Muscle layer of duodenum (tissue), 2 donors: ENCODE data around the gene EVI2B.
"Not testable (repeated sequence)": the region's sequence is repeated elsewhere in the genome, so short reads cannot be mapped to it uniquely, and the experiment has no call there.

ENCODE experiments used
- H3K27ac ChIP-seq: one replicate; pipeline ENCODE4 v1.7.0; 2013; ENCODE audit warnings: mild to moderate bottlenecking, low read length
- H3K27me3 ChIP-seq: one replicate; pipeline ENCODE4 v1.7.0; 2013; ENCODE audit warnings: low read depth, mild to moderate bottlenecking, control low read depth, low read length
- H3K36me3 ChIP-seq, 2 donors: one replicate each; pipeline ENCODE4 v1.7.0; 2013; ENCODE audit warnings: low read length in 2 of 2, control low read depth in 1 of 2, mild to moderate bottlenecking in 1 of 2; ENCODE audit not compliant: insufficient read depth in 2 of 2, control insufficient read depth in 1 of 2
- H3K4me1 ChIP-seq, 2 donors: one replicate each; pipeline ENCODE4 v1.7.0; 2013; ENCODE audit warnings: low read length in 2 of 2, mild to moderate bottlenecking in 2 of 2, control low read depth in 1 of 2, moderate library complexity in 1 of 2; ENCODE audit not compliant: insufficient read depth in 2 of 2, control insufficient read depth in 1 of 2
- H3K4me3 ChIP-seq, 2 donors: one replicate each; pipeline ENCODE4 v1.7.0; 2013; ENCODE audit warnings: low read length in 2 of 2, low read depth in 1 of 2, mild to moderate bottlenecking in 1 of 2
- H3K9me3 ChIP-seq, 2 donors: one replicate each; pipeline ENCODE4 v1.7.0; 2013; ENCODE audit warnings: low read length in 2 of 2, control low read depth in 1 of 2, mild to moderate bottlenecking in 1 of 2; ENCODE audit not compliant: control insufficient read depth in 1 of 2
- donor health status: healthy.

Gene EVI2B

DNA sequence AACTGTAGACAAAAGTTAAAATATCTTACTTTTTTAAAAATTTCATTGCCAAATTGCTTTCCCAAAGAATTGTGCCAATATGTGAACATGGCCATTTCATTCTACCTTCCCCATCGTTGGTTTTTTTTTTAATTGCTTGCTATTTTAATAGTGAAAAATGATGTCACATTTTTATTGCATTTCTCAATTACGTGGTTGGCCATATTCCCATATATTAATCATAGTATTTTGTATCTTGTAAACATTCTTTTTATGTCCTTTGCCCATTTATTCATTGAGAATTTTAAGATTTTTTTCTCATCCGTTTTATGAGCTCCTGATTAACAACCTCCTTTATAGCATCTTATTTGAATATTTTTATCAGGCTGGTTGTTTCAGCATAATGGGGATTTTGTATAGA, 24.1 kb downstream of the EVI2B start:
- Histone ChIP-seq H3K4me3 (no peak overlapping the region), H3K27me3 (no peaks in the 10 kb centered on the region), H3K36me3 (peaks cover 6% of the 10 kb centered on the region in 2 donors), H3K4me1 (no peaks in the 10 kb centered on the region), H3K27ac (no peak overlapping the region), H3K9me3 (no peaks in the 10 kb centered on the region)

DNA sequence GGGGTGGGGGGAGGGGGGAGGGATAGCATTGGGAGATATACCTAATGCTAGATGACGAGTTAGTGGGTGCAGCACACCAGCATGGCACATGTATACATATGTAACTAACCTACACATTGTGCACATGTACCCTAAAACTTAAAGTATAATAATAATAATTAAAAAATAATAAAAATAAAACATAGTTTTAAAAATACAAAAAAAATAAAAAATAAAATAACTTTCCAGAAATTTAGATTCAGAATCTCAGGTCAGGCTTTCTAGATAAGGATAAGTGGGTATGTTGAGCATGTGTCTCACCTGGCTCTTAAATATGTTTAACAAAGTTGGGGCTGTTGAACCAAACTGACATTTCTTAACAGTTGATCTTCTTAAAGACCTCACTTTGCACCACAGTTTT, 25.9 kb downstream of the EVI2B start:
- not testable (repeated sequence) for H3K9me3 ChIP-seq, H3K4me1 ChIP-seq, H3K27ac ChIP-seq, H3K4me3 ChIP-seq, H3K27me3 ChIP-seq, H3K36me3 ChIP-seq

DNA sequence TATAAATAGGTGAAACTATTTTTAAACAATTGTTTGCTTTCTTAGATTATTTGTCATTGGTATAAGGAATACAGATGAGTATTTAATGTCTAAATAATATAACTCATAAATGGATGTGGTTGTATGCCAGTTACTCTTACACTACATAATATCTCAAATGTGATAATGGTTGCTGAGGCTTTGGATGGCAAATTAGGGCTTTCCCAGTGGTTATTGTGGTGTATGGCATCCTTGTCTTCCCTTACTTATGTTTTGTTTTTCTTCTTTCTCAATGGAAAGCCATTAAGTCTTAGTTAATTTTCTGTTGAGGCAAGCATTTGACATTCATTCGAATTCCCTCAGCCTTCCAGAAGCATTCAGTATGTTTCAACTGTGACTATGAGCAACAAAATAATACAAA, 27.3 kb downstream of the EVI2B start:
- H3K9me3 ChIP-seq, result no peaks in the 10 kb centered on the region
- H3K27ac ChIP-seq, result no peak overlapping the region
- no peaks in the 10 kb centered on the region for H3K27me3 ChIP-seq
- H3K4me3 ChIP-seq, result no peak overlapping the region
- no peaks in the 10 kb centered on the region for H3K4me1 ChIP-seq
- peaks cover under 1 to 6% of the 10 kb centered on the region in 2 donors for H3K36me3 ChIP-seq

DNA sequence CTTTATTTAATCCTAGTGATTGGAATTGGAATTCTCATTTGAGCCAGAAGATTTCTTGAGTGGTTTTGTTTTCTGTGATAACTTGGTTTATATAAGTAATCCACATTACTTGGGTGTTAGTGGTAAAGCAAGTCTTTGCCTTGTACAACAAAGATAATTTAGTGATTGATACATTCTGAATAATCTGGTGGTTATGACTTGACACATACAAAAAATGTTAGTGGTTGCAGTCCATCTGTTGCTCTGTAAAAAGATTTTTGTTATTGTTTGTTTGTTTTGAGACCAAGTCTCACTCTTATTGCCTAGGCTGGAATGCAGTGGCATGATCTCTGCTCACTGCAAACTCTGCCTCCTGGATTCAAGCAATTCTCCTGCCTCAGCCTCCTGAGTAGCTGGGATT, 30.0 kb downstream of the EVI2B start:
- Histone ChIP-seq H3K4me1 (no peaks in the 10 kb centered on the region), H3K27ac (no peak overlapping the region), H3K9me3 (no peaks in the 10 kb centered on the region), H3K4me3 (no peak overlapping the region), H3K36me3 (peaks cover 0 to 6% of the 10 kb centered on the region in 2 donors), H3K27me3 (no peaks in the 10 kb centered on the region)

DNA sequence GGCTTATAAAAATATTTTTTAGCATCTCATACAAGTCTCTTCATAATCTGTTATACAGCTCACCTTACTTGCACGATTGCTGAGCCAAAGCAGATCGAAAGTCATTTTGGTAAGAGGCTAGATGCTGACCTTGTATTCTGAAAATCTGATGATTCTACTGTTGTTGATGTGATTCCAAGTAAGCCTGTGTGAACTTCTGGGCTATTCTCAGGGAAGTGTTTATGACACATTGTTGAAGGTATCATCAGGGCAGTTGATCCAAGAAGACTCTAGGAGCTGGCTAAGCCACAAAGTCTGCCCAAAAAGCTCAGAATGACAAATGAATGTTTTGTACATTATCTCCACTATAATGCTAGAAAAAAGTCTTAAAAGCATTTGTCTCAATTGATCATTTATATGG, 32.8 kb downstream of the EVI2B start:
- no peaks in the 10 kb centered on the region for H3K9me3 ChIP-seq
- no peak overlapping the region for H3K27ac ChIP-seq
- no peaks in the 10 kb centered on the region for H3K4me1 ChIP-seq
- H3K27me3 ChIP-seq, result no peaks in the 10 kb centered on the region
- H3K36me3 ChIP-seq, result peaks cover 0 to 3% of the 10 kb centered on the region in 2 donors
- H3K4me3 ChIP-seq, result no peak overlapping the region

DNA sequence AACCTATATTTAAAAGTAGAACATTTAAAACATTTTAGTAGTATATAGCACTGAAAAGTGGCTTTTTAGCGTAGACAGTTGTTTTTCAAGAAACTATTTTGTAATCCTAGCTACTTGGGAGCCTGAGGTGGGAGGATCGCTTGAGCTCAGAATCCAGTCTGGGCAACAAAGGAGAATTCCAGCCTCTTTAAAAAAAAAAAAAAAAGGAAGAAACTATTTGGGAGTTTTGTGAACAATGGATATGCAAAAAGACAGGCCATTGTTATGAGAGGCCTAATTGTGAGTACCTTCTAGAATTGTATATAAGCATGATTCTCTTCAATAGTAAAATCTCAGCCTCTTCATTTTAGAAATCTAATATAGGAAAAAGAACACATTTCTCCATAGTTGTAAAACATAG, 34.5 kb downstream of the EVI2B start:
- H3K4me3 ChIP-seq, result no peak overlapping the region
- H3K4me1 ChIP-seq, result peaks cover 0 to 4% of the 10 kb centered on the region in 2 donors
- H3K27ac ChIP-seq, result no peak overlapping the region
- no peaks in the 10 kb centered on the region for H3K9me3 ChIP-seq
- H3K27me3 ChIP-seq, result no peaks in the 10 kb centered on the region
- H3K36me3 ChIP-seq, result peaks cover 0 to 3% of the 10 kb centered on the region in 2 donors

DNA sequence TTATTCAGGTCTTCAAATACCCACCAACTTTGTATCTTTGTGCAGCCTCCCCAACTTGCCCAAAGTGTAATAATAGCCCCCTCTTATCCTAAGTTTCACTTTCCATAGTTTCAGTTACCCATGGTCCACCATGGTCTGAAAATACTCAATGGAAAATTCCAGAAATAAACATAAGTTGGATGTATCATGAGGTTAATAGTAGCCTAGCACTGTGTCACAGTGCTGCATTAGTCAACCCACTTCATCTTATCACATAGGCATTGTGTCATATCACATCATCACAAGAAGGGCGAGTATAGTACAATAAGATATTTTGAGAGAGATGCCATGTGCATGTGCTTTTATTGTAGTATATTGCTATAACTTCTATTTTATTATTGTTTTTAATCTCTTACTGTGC, 38.7 kb downstream of the EVI2B start:
- Histone ChIP-seq H3K36me3 (peaks cover 0 to 3% of the 10 kb centered on the region in 2 donors), H3K9me3 (no peaks in the 10 kb centered on the region), H3K4me3 (no peak overlapping the region), H3K27me3 (no peaks in the 10 kb centered on the region), H3K4me1 (peaks cover 4 to 7% of the 10 kb centered on the region in 2 donors), H3K27ac (no peak overlapping the region)

DNA sequence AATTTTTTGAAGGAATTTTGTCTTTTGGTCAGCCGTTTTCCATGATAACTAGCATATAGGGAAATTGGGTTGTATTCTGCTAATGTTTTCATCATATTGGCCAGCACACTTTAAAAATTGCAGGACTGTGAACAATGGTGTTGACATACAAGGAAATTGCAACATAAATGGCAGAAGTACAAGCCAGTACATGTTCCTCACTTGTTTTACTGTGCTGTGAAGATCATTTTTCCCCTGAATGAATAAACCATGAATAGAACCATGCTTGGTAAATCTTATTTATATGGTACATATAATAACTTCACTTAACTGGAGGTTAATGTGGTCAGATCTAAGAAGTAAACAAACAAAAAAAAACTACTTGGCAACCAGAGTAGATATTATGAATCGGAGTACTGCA, 39.6 kb downstream of the EVI2B start:
- H3K27ac ChIP-seq, result no peak overlapping the region
- H3K27me3 ChIP-seq, result no peaks in the 10 kb centered on the region
- no peaks in the 10 kb centered on the region for H3K9me3 ChIP-seq
- H3K36me3 ChIP-seq, result peaks cover 0 to 3% of the 10 kb centered on the region in 2 donors
- peaks cover 4 to 7% of the 10 kb centered on the region in 2 donors for H3K4me1 ChIP-seq
- no peak overlapping the region for H3K4me3 ChIP-seq

DNA sequence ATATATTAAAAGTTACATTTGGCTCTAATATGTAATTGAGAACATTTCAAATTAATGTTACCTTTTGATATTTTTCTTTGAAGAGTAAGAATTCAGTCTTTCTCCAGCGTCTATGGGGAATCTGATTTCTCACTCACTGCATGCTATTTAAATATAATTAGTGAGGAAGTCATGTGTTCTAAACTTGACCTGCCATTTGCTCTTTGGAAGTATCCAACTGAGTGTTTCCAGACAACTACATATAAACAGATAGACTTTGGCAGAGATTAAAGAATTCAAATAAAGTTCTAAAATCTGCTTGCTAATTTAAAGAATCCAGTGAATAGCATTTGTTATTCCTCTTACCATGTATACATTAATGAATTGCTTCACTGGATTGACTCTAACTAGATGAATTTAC, 40.3 kb downstream of the EVI2B start:
- Histone ChIP-seq H3K4me1 (peaks cover 4 to 7% of the 10 kb centered on the region in 2 donors), H3K36me3 (peaks cover 0 to 8% of the 10 kb centered on the region in 2 donors), H3K4me3 (no peak overlapping the region), H3K9me3 (no peaks in the 10 kb centered on the region), H3K27ac (no peak overlapping the region), H3K27me3 (no peaks in the 10 kb centered on the region)

DNA sequence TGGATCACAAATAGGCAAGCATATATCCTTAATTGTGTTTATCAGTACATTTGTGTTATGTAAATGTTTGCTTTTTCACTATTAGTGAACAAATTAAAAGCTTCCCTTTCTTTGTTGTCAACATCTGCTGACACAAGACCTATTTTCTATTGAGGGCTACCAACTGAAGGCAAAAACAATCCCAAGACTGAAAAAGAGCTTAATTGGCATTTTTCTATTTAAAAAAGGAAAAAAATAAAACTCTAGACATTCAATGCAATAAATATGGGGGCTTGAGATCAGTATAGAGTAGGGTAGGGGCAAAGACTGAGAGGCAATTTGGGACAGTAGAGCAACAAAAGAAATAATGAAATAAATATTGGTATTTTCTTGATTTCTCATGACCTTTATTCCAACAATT, 41.1 kb downstream of the EVI2B start:
- Histone ChIP-seq H3K27ac (no peak overlapping the region), H3K9me3 (no peaks in the 10 kb centered on the region), H3K27me3 (no peaks in the 10 kb centered on the region), H3K4me3 (no peak overlapping the region), H3K4me1 (peaks cover 4 to 7% of the 10 kb centered on the region in 2 donors), H3K36me3 (peaks cover 0 to 8% of the 10 kb centered on the region in 2 donors)

DNA sequence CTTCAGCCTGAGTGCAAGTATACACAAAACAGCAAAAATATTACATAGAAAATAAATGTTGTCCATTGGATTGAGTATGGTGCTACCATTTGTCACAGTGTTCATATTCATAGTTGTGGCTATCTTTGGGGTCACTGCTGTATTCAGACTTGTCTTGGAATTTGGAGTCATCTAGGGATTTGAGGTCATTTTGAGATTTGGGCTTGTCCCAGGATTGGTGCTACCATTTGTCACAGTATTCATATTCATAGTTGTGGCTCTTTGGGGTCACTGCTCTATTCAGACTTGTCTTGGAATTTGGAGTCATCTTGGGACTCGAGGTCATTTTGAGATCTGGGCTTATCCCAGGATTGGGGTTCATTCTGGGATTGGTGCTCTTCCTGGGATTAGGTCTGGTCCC, 41.6 kb downstream of the EVI2B start:
- Histone ChIP-seq H3K36me3 (peaks cover 0 to 5% of the 10 kb centered on the region in 2 donors), H3K27me3 (no peaks in the 10 kb centered on the region), H3K4me1 (peaks cover 4 to 7% of the 10 kb centered on the region in 2 donors), H3K9me3 (no peaks in the 10 kb centered on the region), H3K27ac (no peak overlapping the region), H3K4me3 (no peak overlapping the region)

DNA sequence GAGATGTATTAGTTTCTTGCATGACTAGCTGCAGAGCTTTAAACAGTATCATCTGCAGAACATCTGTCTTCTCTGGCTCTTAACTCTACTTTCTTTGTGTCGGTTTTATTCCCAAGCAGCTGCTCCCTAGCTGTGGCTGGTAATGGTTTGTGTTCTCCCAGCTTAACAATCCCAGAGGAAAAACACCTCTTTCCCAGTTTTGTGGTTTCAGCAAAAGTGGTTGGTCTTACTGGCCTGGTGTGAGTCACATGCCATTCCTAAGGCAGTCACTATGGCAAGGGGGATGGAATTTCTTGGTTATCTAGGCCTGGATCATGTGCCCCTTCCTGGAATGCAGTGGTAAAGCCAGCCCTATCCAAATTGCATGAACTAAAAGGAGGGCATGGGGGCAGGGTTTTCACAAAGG, 44.3 kb downstream of the EVI2B start:
- Histone ChIP-seq H3K27ac (no peak overlapping the region), H3K4me1 (peaks cover 3 to 4% of the 10 kb centered on the region in 2 donors), H3K27me3 (no peaks in the 10 kb centered on the region), H3K4me3 (no peak overlapping the region), H3K9me3 (no peaks in the 10 kb centered on the region), H3K36me3 (peaks cover 9 to 13% of the 10 kb centered on the region in 2 donors)
